Measurements from ENCODE around the gene HSD17B8.

DNA sequence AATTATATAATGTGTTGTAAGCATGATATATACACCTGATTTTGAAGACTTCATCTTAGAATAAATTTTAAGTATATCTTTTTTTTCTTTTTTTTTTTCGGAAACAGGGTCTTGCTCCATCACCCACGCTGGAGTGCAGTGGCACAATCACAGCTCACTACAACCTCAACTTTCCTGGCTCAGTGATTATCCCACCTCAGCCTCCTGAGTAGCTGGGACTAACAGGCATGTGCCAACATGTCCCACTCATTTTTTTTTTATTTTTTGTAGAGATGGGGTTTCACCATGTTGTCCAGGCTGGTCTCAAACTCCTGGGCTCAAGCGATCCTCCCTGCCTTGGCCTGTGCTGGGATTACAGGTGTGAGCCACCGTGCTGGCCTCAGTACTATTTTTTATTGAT lies 50.1 kb downstream of the HSD17B8 start:
- TF ChIP-seq, protein P1, sequence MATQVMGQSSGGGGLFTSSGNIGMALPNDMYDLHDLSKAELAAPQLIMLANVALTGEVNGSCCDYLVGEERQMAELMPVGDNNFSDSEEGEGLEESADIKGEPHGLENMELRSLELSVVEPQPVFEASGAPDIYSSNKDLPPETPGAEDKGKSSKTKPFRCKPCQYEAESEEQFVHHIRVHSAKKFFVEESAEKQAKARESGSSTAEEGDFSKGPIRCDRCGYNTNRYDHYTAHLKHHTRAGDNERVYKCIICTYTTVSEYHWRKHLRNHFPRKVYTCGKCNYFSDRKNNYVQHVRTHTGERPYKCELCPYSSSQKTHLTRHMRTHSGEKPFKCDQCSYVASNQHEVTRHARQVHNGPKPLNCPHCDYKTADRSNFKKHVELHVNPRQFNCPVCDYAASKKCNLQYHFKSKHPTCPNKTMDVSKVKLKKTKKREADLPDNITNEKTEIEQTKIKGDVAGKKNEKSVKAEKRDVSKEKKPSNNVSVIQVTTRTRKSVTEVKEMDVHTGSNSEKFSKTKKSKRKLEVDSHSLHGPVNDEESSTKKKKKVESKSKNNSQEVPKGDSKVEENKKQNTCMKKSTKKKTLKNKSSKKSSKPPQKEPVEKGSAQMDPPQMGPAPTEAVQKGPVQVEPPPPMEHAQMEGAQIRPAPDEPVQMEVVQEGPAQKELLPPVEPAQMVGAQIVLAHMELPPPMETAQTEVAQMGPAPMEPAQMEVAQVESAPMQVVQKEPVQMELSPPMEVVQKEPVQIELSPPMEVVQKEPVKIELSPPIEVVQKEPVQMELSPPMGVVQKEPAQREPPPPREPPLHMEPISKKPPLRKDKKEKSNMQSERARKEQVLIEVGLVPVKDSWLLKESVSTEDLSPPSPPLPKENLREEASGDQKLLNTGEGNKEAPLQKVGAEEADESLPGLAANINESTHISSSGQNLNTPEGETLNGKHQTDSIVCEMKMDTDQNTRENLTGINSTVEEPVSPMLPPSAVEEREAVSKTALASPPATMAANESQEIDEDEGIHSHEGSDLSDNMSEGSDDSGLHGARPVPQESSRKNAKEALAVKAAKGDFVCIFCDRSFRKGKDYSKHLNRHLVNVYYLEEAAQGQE (IDR thresholded peaks at IDR 0.05; ENCODE audit: low read depth, low read length), result no peak
- no peak for TF ChIP-seq MXI1 (IDR thresholded peaks at IDR 0.05; ENCODE audit: low read depth, low read length)
- TF ChIP-seq KDM1A (IDR thresholded peaks at IDR 0.05; ENCODE audit: borderline replicate concordance), result no peak
